ACC112 (cell line): ENCODE measurements around the gene FRYL.
"Not testable (repeated sequence)": the region's sequence is repeated elsewhere in the genome, so short reads cannot be mapped to it uniquely, and the experiment has no call there.

Experiments
- H2AFZ ChIP-seq: fragments of 200-600 bp; sonication (generic); one replicate; pipeline ENCODE4 v1.6.0; 2017; ENCODE audit warnings: antibody characterized with exemption, low read length; ENCODE audit not compliant: unreplicated experiment
- H3K27ac ChIP-seq: fragments of 200-600 bp; sonication (generic); 2 replicates; pipeline ENCODE4 v1.5.1; 2014; ENCODE audit warnings: low read depth, mild to moderate bottlenecking, antibody characterized with exemption, low read length, moderate library complexity
- H3K27me3 ChIP-seq: fragments of 200-600 bp; sonication (generic); 2 replicates; pipeline ENCODE4 v1.6.1; 2014; ENCODE audit warnings: mild to moderate bottlenecking, antibody characterized with exemption, low read length, moderate library complexity, mixed read lengths; ENCODE audit not compliant: insufficient read depth
- H3K36me3 ChIP-seq: fragments of 200-600 bp; sonication (generic); 2 replicates; pipeline ENCODE4 v1.6.1; 2016; ENCODE audit warnings: mild to moderate bottlenecking, antibody characterized with exemption, low read length, moderate library complexity, mixed read lengths; ENCODE audit not compliant: insufficient read depth
- H3K4me1 ChIP-seq: fragments of 200-600 bp; sonication (generic); one replicate; pipeline ENCODE4 v1.6.1; 2016; ENCODE audit warnings: low read length, mixed read lengths; ENCODE audit not compliant: insufficient read depth, unreplicated experiment, control insufficient read depth
- H3K4me3 ChIP-seq: fragments of 200-600 bp; sonication (generic); 2 replicates; pipeline ENCODE4 v1.5.1; 2014; ENCODE audit warnings: mild to moderate bottlenecking, low read depth, low read length
- H3K79me2 ChIP-seq: fragments of 200-600 bp; sonication (generic); one replicate; pipeline ENCODE4 v1.6.0; 2016; ENCODE audit warnings: low read length; ENCODE audit not compliant: control insufficient read depth, unreplicated experiment, insufficient read depth

The FRYL gene

DNA sequence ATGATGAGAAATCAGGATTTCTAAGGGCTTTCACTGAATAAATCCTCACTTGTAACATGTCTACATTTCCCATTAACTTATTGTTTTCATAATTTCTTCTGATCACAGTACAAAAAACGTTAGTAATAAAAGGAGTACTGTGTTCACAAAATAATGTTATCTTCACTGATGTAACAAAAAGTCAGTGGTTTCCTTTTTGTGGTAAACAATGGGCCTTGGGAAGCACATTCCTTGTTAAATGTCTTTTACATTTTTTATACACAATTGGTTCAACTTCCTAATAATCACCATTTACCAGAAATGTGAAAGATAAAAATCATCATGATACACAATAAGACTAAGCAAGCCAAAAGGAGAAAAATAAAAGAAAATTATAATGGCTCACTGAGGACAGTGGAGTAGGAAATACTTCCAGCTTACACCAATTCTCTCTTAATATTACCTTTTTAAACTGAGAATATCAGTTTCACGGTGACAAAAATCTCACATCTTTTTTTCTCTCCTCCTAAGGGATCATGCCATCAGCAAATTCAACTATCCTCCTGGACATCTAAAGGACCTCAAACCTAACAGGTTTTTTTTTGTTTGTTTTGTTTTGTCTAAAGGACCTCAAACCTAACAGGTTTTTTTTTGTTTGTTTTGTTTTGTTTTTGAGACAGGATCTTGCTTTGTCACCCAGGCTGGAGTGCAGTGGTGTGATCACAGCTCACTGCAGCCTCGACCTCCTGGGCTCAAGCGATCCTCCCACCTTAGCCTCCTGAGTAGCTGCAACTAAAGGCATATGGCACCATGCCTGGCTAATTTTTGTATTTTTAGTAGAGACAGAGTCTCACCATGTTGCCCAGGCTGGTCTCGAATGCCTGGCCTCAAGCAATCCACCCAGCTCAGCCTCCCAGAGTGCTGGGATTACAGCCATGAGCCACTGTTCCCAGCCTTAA is 57.3 kb downstream of the FRYL start:
- Histone ChIP-seq H2AFZ (no peak overlapping the region), H3K79me2 (peaks cover 67% of the 10 kb centered on the region), H3K27me3 (no peaks in the 10 kb centered on the region), H3K4me3 (no peak overlapping the region), H3K27ac (peak overlapping the region; percentile 4; the same call in 1 of the 2 replicates), H3K4me1 (peaks cover 24% of the 10 kb centered on the region), H3K36me3 (no peaks in the 10 kb centered on the region)

- Histone ChIP-seq H3K4me1 (peaks cover under 1% of the 10 kb centered on the region), H3K79me2 (peaks cover 50% of the 10 kb centered on the region), H3K27ac (no peak overlapping the region), H3K27me3 (no peaks in the 10 kb centered on the region), H3K4me3 (no peak overlapping the region), H2AFZ (no peak overlapping the region), H3K36me3 (no peaks in the 10 kb centered on the region)
Measured at GRCh38 chr4:48720459-48720858, 59.6 kb downstream of the FRYL start.

GRCh38 chr4:48718818-48719465 is 61.1 kb downstream of the FRYL start:
- Histone ChIP-seq H3K79me2 (peaks cover 36% of the 10 kb centered on the region), H3K36me3 (no peaks in the 10 kb centered on the region)

DNA sequence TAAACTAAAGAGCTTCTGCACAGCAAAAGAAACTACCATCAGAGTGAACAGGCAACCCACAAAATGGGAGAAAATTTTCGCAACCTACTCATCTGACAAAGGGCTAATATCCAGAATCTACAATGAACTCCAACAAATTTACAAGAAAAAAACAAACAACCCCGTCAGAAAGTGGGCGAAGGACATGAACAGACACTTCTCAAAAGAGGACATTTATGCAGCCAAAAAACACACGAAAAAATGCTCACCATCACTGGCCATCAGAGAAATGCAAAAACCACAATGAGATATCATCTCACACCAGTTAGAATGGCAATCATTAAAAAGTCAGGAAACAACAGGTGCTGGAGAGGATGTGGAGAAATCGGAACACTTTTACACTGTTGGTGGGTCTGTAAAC is 63.8 kb downstream of the FRYL start:
- H3K36me3 ChIP-seq, H3K4me1 ChIP-seq, H2AFZ ChIP-seq, H3K27me3 ChIP-seq, H3K4me3 ChIP-seq, H3K27ac ChIP-seq: not testable (repeated sequence)
- H3K79me2 ChIP-seq: peaks cover 16% of the 10 kb centered on the region

More at GRCh38 chr4:48718818-48719465, 61.1 kb downstream of the FRYL start:
- Histone ChIP-seq H3K27me3 (no peaks in the 10 kb centered on the region), H2AFZ (no peak overlapping the region), H3K4me3 (no peak overlapping the region), H3K27ac (no peak overlapping the region), H3K4me1 (no peaks in the 10 kb centered on the region)

- H3K4me3 ChIP-seq: no peak overlapping the region
- peaks cover 11% of the 10 kb centered on the region for H3K4me1 ChIP-seq
- H3K27ac ChIP-seq: peak overlapping the region; percentile 50
- H3K27me3 ChIP-seq: no peaks in the 10 kb centered on the region
- no peak overlapping the region for H2AFZ ChIP-seq
- peaks cover 15% of the 10 kb centered on the region for H3K79me2 ChIP-seq
- peaks cover 8% of the 10 kb centered on the region; the same call in 1 of the 2 replicates for H3K36me3 ChIP-seq
Measured at GRCh38 chr4:48710446-48711209, 69.5 kb downstream of the FRYL start.

GRCh38 chr4:48709901-48710300 is 70.2 kb downstream of the FRYL start:
- Histone ChIP-seq H3K27ac (peak overlapping the region; percentile 50), H3K79me2 (peaks cover 15% of the 10 kb centered on the region), H3K27me3 (no peaks in the 10 kb centered on the region), H3K4me1 (peaks cover 11% of the 10 kb centered on the region), H2AFZ (no peak overlapping the region), H3K4me3 (no peak overlapping the region), H3K36me3 (peaks cover 8% of the 10 kb centered on the region; the same call in 1 of the 2 replicates)

DNA sequence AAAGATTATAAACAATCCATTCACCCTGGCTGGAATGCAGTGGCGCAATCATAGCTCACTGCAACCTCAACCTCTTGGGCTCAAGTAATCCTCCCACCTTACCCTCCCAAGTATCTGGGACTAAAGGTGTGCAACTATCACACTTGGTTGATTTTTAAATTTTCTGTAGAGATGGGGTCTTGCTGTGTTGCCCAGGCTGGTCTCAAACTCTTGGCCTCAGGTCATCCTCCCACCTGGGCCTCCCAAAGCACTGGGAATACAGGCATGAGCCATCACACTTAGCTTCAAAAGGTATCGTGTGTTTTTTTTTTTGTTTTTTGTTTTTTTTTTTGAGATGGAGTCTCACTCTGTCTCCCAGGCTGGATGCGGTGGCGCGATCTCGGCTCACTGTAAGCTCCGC is 71.5 kb downstream of the FRYL start:
- Histone ChIP-seq H3K4me3 (no peak overlapping the region), H3K79me2 (peaks cover 15% of the 10 kb centered on the region), H3K27me3 (no peaks in the 10 kb centered on the region), H2AFZ (no peak overlapping the region), H3K4me1 (peaks cover 11% of the 10 kb centered on the region), H3K36me3 (peaks cover 8% of the 10 kb centered on the region; the same call in 1 of the 2 replicates), H3K27ac (no peak overlapping the region)

DNA sequence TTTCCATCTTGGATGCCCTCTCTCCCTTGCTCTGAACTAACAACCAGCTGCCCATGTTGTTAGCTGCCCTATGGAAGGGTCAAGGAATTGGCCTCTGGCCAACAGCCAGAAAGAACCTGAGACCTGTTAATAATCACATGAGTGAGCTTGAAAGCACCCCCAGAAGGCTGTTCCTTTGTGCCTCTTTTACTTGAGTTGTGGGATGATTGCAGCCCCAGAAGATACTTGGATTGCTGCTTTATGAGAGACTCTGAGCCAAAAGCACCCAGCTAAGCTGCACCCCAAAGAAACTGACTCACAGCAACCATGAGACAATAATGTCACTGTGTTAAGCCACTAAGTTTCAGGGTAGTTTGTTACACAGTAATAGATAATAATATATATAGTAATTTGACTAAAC is 73.3 kb downstream of the FRYL start:
- no peak overlapping the region for H3K4me3 ChIP-seq
- no peaks in the 10 kb centered on the region for H3K27me3 ChIP-seq
- H3K4me1 ChIP-seq: peaks cover 11% of the 10 kb centered on the region
- no peak overlapping the region for H2AFZ ChIP-seq
- peaks cover 16% of the 10 kb centered on the region for H3K79me2 ChIP-seq
- H3K36me3 ChIP-seq: peaks cover 8% of the 10 kb centered on the region; the same call in 1 of the 2 replicates
- no peak overlapping the region for H3K27ac ChIP-seq

- Histone ChIP-seq H3K36me3 (peaks cover 8% of the 10 kb centered on the region; the same call in 1 of the 2 replicates), H3K4me1 (peaks cover 16% of the 10 kb centered on the region), H3K27me3 (no peaks in the 10 kb centered on the region), H2AFZ (no peak overlapping the region), H3K79me2 (peaks cover 20% of the 10 kb centered on the region), H3K4me3 (no peak overlapping the region), H3K27ac (no peak overlapping the region)
Measured at GRCh38 chr4:48705609-48706008, 74.5 kb downstream of the FRYL start.

DNA sequence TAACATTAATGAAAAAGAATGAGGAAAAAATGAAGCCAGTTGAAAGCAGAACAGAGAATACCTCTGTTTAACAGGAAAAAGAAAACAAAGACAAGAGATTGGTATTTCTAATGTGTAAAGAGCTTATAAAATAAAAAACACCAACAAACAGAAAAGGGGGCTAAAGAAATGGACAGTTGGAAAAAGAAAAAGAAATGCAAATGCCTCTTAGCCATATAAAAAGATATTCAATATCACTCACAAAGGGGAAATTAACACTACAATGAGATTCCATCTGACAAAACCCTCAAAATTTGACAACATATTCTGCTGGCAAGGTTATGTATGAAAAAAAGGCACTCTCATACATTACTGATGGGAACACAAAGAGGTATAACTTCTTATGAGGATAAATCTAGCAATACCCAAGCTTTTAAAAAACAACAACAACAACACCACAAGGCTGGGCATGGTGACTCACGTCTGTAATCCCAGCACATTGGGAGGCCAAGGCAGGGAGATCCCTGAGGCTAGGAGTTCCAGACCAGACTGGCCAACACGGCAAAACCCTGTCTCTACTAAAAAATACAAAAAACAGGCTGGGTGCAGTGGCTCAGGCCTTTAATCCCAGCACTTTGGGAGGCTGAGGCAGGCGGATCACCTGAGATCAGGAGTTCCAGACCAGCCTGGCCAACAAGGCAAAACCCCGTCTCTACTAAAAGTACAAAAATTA is 75.8 kb downstream of the FRYL start:
- Histone ChIP-seq H3K4me3 (no peak overlapping the region), H2AFZ (no peak overlapping the region), H3K27me3 (no peaks in the 10 kb centered on the region), H3K79me2 (peaks cover 15% of the 10 kb centered on the region), H3K4me1 (peaks cover 16% of the 10 kb centered on the region), H3K36me3 (peaks cover 3% of the 10 kb centered on the region; the same call in 1 of the 2 replicates), H3K27ac (no peak overlapping the region)
